K562 (cell line): ENCODE data around the gene LINGO3. TPM values are rescaled to one million over a fixed set of nuclear protein-coding genes. Genes with fewer than 3 reads are reported as not detected.

ENCODE experiments used
- CREBBP ChIP-seq: IDR thresholded peaks from one replicate; pipeline ENCODE4 v1.6.1; 2012; ENCODE audit warnings: low read depth, mild to moderate bottlenecking, control low read depth, inconsistent platforms, low read length
- FUS ChIP-seq: fragments of 200-400 bp; formaldehyde crosslinking; optimal IDR thresholded peaks from 2 replicates; pipeline ENCODE3; 2017; ENCODE audit warnings: low read depth, low read length
- HEY1 ChIP-seq: fragments of 250-450 bp; sonication (Bioruptor Pico); IDR thresholded peaks from 2 replicates; pipeline ENCODE4 v1.5.0; 2020; ENCODE audit warnings: mild to moderate bottlenecking, moderate library complexity, borderline replicate concordance
- KAT7 ChIP-seq: sonication (generic); formaldehyde crosslinking; IDR thresholded peaks from 2 replicates; pipeline ENCODE4 v1.8.0; 2022; ENCODE audit warnings: missing genetic modification reagents, mild to moderate bottlenecking, borderline replicate concordance
- KDM1A ChIP-seq, 2 experiments: fragments of 450-650 bp; IDR thresholded peaks; 2 replicates each; pipeline ENCODE4 v1.6.1; 2016; ENCODE audit warnings: mild to moderate bottlenecking in 2 of 2
- MAFG ChIP-seq: fragments of 450-650 bp; conservative IDR thresholded peaks from 2 replicates; pipeline ENCODE4 v1.6.1; 2016; ENCODE audit warnings: missing genetic modification characterization, missing compliant biosample characterization
- SETDB1 ChIP-seq: IDR thresholded peaks from one replicate; pipeline ENCODE4 v1.6.1; 2012; ENCODE audit warnings: low read length, control low read depth, inconsistent platforms
- polyA plus RNA-seq, 8 experiments: library from polyadenylated mRNA; depleted of rRNA in 4 of 8; stranded (reverse) in 5 of 8; unstranded in 3 of 8; fragments of >200 nt; fragmentation: Nextera tagmentation in 2 of 8; fragmentation: Illumina TruSeq in 1 of 8; extraction: Ambion mirVana in 2 of 8; extraction: Trizol in 1 of 8; gene quantifications; 2 replicates each; pipeline versions ENCODE4 v1.2.1 to v1.2.3, GENCODE V29; 2011 to 2014; ENCODE audit warnings: inconsistent platforms in 1 of 8, missing spikeins in 1 of 8
- total RNA-seq, 7 experiments: library from RNA; depleted of rRNA in 6 of 7; stranded (reverse); fragments of >200 nt in 6 of 7; fragmentation: Illumina TruSeq in 2 of 7; extraction: Trizol in 2 of 7; gene quantifications; 2 replicates each; pipeline versions ENCODE4 v1.2.1 to v1.2.3, GENCODE V29; 2011 to 2021; ENCODE audit warnings: low replicate concordance in 1 of 7
- TF ChIP-seq, protein P1 (sequence below): fragments of 150-350 bp; IDR thresholded peaks from 2 replicates; pipeline ENCODE4 v1.6.1; 2014; ENCODE audit warnings: low read depth, mild to moderate bottlenecking, low read length, borderline replicate concordance
- TF ChIP-seq, protein P2 (sequence below): fragments of 250-450 bp; sonication (Bioruptor Pico); IDR thresholded peaks from 2 replicates; pipeline ENCODE4 v1.4.0; 2020; ENCODE audit warnings: mild to moderate bottlenecking, moderate library complexity
- TF ChIP-seq, protein P3 (sequence below): sonication (generic); formaldehyde crosslinking; IDR thresholded peaks from 2 replicates; pipeline ENCODE4 v1.8.0; 2022; ENCODE audit warnings: mild to moderate bottlenecking, missing genetic modification reagents

LINGO3 gene
- total and polyA plus RNA-seq, 9 of the 15 experiments (the other 6 are each of a cell fraction or from before 2014, with no cell fraction given) = 0.03 to 0.05 (median 0.03) TPM; not detected in 6

DNA sequence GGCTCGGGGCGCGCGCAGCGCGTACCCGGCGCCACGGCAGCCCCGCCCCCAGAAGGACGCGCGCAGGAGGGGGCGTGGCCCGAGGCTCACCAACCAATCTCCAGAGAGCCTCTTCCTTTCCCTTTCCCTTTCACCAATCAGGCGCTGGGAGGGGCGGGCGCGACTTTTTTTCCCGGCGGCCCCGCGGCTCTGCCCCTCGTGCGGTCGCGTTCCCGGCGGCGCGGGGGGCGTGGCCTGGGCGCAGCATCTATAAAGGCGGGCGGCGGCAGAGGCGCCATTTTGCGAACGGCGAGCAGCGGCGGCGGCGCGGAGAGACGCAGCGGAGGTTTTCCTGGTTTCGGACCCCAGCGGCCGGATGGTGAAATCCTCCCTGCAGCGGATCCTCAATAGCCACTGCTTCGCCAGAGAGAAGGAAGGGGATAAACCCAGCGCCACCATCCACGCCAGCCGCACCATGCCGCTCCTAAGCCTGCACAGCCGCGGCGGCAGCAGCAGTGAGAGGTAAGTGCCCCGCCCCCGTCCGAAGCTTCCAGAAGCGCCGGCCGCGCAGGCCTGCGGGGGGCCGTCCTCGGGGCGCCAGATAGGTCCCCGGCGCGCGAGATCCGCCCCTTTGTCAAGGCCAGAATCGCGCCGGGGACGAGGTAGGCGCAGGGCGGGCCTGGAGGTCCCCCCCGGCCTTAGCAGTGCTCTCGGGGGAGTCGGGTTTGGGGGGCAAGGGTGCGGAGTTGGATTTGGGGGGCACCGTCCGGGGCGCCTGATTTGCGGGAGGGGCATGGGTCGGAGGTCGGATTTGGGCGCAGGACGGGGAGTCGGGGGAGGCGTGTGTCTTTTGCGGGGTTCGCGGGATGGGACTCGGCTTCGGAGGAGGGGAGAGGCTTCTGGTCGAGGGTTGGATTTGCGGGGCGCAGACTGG lies 38.5 kb downstream of the LINGO3 start (continued):
- TF ChIP-seq, protein P1, sequence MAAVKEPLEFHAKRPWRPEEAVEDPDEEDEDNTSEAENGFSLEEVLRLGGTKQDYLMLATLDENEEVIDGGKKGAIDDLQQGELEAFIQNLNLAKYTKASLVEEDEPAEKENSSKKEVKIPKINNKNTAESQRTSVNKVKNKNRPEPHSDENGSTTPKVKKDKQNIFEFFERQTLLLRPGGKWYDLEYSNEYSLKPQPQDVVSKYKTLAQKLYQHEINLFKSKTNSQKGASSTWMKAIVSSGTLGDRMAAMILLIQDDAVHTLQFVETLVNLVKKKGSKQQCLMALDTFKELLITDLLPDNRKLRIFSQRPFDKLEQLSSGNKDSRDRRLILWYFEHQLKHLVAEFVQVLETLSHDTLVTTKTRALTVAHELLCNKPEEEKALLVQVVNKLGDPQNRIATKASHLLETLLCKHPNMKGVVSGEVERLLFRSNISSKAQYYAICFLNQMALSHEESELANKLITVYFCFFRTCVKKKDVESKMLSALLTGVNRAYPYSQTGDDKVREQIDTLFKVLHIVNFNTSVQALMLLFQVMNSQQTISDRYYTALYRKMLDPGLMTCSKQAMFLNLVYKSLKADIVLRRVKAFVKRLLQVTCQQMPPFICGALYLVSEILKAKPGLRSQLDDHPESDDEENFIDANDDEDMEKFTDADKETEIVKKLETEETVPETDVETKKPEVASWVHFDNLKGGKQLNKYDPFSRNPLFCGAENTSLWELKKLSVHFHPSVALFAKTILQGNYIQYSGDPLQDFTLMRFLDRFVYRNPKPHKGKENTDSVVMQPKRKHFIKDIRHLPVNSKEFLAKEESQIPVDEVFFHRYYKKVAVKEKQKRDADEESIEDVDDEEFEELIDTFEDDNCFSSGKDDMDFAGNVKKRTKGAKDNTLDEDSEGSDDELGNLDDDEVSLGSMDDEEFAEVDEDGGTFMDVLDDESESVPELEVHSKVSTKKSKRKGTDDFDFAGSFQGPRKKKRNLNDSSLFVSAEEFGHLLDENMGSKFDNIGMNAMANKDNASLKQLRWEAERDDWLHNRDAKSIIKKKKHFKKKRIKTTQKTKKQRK = no peak
- TF ChIP-seq, protein P2, sequence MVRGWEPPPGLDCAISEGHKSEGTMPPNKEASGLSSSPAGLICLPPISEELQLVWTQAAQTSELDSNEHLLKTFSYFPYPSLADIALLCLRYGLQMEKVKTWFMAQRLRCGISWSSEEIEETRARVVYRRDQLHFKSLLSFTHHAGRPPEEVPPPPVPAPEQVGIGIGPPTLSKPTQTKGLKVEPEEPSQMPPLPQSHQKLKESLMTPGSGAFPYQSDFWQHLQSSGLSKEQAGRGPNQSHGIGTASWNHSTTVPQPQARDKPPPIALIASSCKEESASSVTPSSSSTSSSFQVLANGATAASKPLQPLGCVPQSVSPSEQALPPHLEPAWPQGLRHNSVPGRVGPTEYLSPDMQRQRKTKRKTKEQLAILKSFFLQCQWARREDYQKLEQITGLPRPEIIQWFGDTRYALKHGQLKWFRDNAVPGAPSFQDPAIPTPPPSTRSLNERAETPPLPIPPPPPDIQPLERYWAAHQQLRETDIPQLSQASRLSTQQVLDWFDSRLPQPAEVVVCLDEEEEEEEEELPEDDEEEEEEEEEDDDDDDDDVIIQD (CRISPR knock-in tag) = no peak
- no peak for TF ChIP-seq MAFG (tag)
- TF ChIP-seq CREBBP = no peak
- TF ChIP-seq, protein P3, sequence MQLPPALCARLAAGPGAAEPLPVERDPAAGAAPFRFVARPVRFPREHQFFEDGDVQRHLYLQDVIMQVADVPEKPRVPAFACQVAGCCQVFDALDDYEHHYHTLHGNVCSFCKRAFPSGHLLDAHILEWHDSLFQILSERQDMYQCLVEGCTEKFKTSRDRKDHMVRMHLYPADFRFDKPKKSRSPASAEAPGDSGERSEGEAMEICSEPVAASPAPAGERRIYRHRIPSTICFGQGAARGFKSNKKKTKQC (CRISPR knock-in tag) = peak; percentile 66; the same call in 1 of the 2 replicates
- TF ChIP-seq HEY1 (CRISPR knock-in tag) = no peak
- TF ChIP-seq KDM1A (IDR thresholded peaks at IDR 0.05) = no peak
- no peak for TF ChIP-seq KAT7 (CRISPR knock-in tag)
- no peak for TF ChIP-seq SETDB1
- no peak for TF ChIP-seq FUS
